HG02678 (cell line): ENCODE results near the gene DNAL4.

Experiments
- ATAC-seq: cut with Tn5 transposase; IDR thresholded peaks from one replicate; pipeline ENCODE4 v1.9.1; 2021; ENCODE audit warnings: mild to moderate bottlenecking, moderate library complexity; ENCODE audit not compliant: unreplicated experiment

Gene DNAL4

GRCh38 chr22:38741576-38741975 lies 52.4 kb downstream of the DNAL4 start:
- ATAC-seq: no peak

- no peak for ATAC-seq
These were observed 52.8 kb downstream of the DNAL4 start for GRCh38 chr22:38741166-38741565.

- no peak for ATAC-seq
These were observed 53.2 kb downstream of the DNAL4 start for GRCh38 chr22:38740754-38741153.

- no peak for ATAC-seq
These were observed 53.7 kb downstream of the DNAL4 start for GRCh38 chr22:38740116-38740723.

GRCh38 chr22:38739300-38740055 lies 54.5 kb downstream of the DNAL4 start:
- ATAC-seq: no peak

- no peak for ATAC-seq
These were observed 55.4 kb downstream of the DNAL4 start for GRCh38 chr22:38738475-38739070.

- ATAC-seq: no peak
These were observed 56.5 kb downstream of the DNAL4 start for GRCh38 chr22:38737302-38738060.

GRCh38 chr22:38736257-38736570 lies 57.7 kb downstream of the DNAL4 start:
- ATAC-seq: no peak

- ATAC-seq: no peak
These were observed 58.3 kb downstream of the DNAL4 start for GRCh38 chr22:38735465-38736256.

GRCh38 chr22:38735126-38735464 lies 58.8 kb downstream of the DNAL4 start:
- no peak for ATAC-seq

GRCh38 chr22:38734421-38735100 lies 59.4 kb downstream of the DNAL4 start:
- ATAC-seq: no peak

GRCh38 chr22:38733724-38734381 lies 60.1 kb downstream of the DNAL4 start:
- ATAC-seq: no peak

GRCh38 chr22:38733329-38733723 lies 60.6 kb downstream of the DNAL4 start:
- ATAC-seq: no peak

GRCh38 chr22:38732251-38732815 lies 61.6 kb downstream of the DNAL4 start:
- ATAC-seq: no peak

GRCh38 chr22:38731703-38732161 lies 62.2 kb downstream of the DNAL4 start:
- no peak for ATAC-seq

GRCh38 chr22:38730411-38730871 lies 63.5 kb downstream of the DNAL4 start:
- ATAC-seq: no peak

- ATAC-seq: no peak
These were observed 64.0 kb downstream of the DNAL4 start for GRCh38 chr22:38729946-38730345.

GRCh38 chr22:38728871-38729796 lies 64.8 kb downstream of the DNAL4 start:
- no peak for ATAC-seq
